ENCODE data around the gene BMF. TPM values are rescaled to one million over a fixed set of nuclear protein-coding genes. Genes with fewer than 3 reads are reported as not detected.

The BMF gene
- total RNA-seq, 1 donor from 2014 or later, result 12.4 TPM

DNA sequence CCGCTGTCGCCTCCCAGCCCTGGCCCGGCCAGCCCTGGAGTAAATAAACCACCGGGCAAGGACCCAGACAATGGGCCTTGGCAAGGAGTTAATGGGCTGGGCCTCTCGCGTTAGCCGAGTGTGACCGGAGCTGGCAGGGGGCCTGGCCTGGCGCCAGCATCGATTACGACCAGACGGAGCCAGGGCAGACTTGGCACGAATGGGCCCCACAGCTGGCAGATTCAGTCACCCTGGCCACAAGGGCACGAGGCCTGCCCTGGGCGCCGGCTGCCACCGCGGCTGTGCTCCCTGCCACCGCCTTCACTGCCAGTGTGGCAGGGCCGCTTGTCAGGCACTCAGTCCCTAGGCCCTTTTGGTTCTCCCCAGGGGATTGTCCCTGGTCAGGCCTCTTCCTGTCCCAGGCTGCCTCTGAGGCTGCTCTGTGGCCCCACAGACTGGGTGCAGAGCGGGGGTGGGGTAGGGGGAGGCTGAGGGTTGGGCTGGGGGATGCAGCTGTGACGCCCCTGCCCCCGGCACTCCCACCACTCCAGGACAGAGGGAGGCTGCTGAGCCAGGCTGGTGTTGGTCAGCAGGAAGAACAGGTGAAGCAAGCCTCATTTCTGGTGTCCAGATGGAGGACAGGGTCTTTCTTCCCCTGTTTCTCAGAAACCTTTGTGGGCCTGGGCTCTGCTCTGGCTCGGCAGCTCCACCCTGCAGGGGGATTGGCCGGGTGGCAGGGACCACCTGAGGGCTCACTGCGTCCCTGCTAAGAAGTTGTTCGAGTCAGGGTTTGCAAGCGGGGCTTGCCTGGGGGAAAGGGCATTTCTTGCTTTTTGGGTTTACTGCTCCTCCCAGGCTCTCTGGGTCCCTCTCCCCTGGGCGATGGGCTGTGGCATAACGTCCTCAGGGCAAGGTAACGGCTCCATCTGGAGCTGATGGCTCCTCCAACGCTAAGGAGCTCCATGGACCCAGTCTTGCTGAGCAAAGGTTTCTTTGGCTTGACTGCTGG lies 39.2 kb downstream of the BMF start:
- intact Hi-C loops (cut with micrococcal nuclease), result no loop called here

DNA sequence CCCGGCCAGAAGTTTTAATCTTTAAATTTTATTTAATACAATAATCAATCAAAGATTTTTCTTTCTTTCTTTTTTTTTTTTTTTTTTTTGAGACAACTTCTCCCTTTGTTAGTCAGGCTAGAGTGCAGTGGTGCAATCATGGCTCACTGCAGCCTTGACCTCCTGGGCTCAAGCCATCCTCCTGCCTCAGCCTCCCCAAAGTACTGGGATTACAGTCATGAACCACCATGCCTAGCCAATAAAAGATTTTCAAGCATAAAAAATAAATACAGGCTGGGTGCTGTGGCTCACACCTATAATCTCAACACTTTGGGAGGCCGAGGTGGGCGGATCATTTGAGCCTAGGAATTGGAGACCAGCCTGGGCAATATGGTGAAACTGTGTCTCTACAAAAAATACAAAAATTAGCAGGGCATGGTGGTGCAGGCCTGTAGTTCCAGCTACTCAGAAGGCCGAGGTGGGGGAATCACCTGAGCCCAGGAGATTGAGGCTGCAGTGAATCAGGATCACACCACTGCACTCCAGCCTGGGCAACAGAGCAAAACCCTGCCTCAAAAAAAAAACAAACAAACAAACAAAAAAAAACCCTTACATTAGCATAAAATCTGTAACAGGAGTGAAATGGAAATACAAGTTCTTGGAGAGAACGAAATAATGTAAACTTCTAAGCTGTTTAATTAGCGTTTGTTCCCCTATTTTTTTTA lies 40.6 kb downstream of the BMF start:
- intact Hi-C loops (cut with micrococcal nuclease), result no loop called here

DNA sequence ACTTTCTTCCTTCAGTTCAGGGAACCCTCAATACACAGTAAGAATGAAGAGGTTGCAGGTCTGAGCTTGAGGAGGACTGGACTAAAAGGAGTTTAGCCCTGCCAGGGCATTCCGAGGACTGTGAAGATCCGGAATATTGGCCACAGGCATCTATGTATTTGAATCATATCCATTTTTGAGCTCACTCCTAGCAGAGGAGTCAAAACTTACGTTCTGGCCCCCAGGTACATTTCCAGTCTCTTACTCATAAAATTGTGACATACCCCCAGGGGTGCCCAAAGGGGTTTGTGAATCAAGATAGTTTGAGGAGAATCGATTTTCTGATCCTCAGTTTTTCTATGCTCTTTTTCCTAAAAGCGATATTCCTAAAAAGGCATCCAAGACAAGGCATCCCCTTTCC lies 42.1 kb downstream of the BMF start:
- intact Hi-C loops (cut with micrococcal nuclease), result no loop called here

DNA sequence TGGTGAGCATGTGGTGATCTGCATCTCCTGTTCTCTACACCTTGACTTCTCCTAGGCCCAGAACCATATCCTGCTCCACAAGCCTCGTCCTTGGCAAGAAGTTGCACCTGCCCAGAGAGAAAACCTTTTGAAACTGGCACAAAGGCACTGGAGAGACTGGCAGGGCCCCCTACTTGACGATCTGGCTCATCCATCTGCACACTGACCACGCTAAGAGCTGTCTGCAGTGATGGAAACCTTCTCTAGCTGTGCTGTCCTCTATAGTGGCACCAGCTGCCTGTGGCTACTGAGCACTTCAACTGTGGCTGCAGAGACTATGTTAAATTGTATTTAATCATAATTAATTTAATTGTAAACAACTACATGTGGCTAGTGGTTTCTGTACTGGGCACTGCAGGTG lies 43.5 kb downstream of the BMF start:
- intact Hi-C loops (cut with micrococcal nuclease), result no loop called here

GRCh38 chr15:40064231-40064894 lies 44.3 kb downstream of the BMF start:
- intact Hi-C loops (cut with micrococcal nuclease), result no loop called here

GRCh38 chr15:40063563-40064011 lies 45.1 kb downstream of the BMF start:
- intact Hi-C loops (cut with micrococcal nuclease), result no loop called here

GRCh38 chr15:40062816-40063562 lies 45.7 kb downstream of the BMF start:
- intact Hi-C loops (cut with micrococcal nuclease), result no loop called here

GRCh38 chr15:40061212-40061901 lies 47.3 kb downstream of the BMF start:
- intact Hi-C loops (cut with micrococcal nuclease), result no loop called here

GRCh38 chr15:40060236-40060961 lies 48.3 kb downstream of the BMF start:
- intact Hi-C loops (cut with micrococcal nuclease), result no loop called here

- intact Hi-C loops (cut with micrococcal nuclease), result no loop called here
Measured at GRCh38 chr15:40059821-40060220, 48.9 kb downstream of the BMF start.

GRCh38 chr15:40058476-40059140 lies 50.1 kb downstream of the BMF start:
- intact Hi-C loops (cut with micrococcal nuclease), result no loop called here

GRCh38 chr15:40055576-40056293 lies 52.9 kb downstream of the BMF start:
- intact Hi-C loops (cut with micrococcal nuclease), result no loop called here

DNA sequence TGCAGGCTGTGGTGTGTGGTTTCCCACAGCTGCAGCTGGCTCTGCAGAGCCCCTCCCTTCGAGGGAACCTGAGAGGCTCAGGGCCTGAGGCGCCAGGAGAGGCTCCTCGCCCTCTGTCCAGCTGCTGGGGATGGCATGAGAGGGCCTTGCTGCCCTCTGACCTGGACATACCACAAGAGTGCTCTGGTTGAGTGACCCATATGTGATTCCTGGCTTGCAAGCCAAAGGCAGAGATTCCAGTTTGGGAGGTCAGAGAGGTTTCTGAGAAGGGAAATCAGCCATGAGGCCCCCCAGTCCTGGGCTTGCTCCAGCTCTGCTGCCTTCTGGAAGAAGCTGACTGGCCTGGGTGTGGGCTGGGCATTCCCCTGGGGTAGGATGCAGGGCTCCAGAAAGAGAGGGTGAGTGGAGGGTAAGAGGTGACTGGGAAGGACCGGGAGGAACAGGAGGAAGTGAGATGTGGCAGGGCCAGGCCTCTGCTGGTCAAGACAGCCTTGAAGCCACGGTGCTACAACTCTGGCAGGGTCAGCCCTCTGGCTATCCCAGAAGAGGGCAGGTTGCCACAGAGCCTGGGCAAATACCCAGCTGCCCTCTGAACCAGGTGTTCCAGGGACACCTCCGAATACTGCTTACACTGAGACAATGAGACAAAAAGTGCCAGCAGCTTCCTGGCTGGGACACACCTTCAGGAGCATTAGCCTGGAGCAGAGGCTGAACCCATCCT lies 53.7 kb downstream of the BMF start:
- intact Hi-C loops (cut with micrococcal nuclease), result no loop called here

DNA sequence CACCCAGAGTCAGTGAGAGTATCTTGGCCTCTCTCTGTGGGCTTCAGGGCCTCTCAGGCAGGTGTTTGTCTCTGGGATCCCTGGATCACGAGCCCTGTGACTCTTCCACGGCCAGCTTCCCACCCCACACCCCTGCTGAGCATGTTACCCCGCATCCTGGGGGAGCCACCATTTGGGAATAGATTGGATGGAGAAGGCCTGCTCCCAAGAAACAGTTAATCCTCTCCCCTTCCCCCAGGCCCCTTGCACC lies 54.1 kb downstream of the BMF start:
- intact Hi-C loops (cut with micrococcal nuclease), result no loop called here

DNA sequence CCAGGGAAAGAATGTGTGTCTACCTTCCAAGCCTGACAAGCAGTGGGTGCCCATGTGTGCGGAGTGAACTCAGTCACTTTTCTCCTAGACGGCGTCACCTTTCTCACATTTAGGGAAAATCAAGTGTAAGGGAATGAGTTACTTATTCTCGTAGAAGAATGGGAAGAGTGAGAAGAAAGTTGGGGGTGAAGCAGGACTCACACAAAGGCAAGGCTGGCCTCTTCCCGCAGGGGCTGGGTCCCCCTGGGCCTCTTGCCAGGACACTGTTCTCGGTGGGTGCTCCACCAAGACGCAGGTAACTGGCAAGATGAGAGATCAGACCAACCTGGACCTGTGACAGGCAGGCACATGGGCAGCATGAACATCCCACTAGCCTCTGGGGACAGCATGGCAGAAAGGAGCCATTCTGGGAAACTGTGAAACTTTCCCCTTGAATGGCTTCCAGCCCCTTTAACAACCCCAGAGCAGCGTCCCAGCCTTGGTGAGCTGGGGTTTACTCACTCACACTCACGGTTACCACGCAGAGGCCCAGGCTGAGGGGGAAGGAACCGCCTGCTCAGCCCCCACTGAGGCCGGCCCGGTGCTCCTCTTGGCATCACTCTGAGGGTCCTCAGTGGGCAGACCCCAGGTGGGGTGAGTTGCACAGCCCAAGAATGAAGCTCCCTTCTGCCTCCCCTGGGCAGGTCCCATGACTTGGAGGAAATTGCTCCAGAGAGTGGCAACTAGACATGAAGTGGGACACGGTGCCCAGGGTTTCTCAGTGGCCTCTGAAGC lies 54.7 kb downstream of the BMF start:
- intact Hi-C loops (cut with micrococcal nuclease), result no loop called here

- intact Hi-C loops (cut with micrococcal nuclease), result no loop called here
Measured at GRCh38 chr15:40053079-40053830, 55.4 kb downstream of the BMF start.

DNA sequence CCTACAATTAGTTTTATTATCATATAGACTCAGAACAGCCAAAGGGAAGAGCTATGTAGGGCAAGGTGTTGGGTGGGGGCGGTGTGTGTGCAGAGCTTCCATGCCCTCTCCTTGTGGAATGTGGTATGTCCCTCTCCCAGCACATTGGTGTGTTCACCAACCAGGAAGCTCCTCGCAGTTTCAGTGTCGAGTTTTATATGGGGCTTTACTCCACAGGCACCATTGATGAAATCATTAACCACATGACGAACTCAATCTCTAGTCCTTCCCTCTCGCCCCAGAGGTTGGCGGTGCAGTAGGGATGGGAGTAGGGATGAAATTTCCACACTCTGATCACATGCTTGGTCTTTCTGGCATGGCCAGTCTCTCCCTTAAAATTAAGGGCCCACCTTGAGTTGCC lies 56.1 kb downstream of the BMF start:
- intact Hi-C loops (cut with micrococcal nuclease), result no loop called here
